GM18519 (cell line): ENCODE measurements around the gene LCE2C.

ENCODE experiments used
- ATAC-seq: cut with Tn5 transposase; IDR thresholded peaks from one replicate; pipeline ENCODE4 v1.9.1; 2021; ENCODE audit warnings: mild to moderate bottlenecking, moderate library complexity; ENCODE audit not compliant: unreplicated experiment, low FRiP score

Gene LCE2C

GRCh38 chr1:152718238-152718637 is 43.2 kb downstream of the LCE2C start:
- ATAC-seq, result no peak

- ATAC-seq, result no peak
Measured at GRCh38 chr1:152725261-152725660, 50.2 kb downstream of the LCE2C start.
